ENCODE measurements around the gene GFY. TPM values are rescaled to one million over a fixed set of nuclear protein-coding genes. Genes with fewer than 3 reads are reported as not detected.

The GFY gene
- total RNA-seq, 1 donor from 2014 or later = not detected

DNA sequence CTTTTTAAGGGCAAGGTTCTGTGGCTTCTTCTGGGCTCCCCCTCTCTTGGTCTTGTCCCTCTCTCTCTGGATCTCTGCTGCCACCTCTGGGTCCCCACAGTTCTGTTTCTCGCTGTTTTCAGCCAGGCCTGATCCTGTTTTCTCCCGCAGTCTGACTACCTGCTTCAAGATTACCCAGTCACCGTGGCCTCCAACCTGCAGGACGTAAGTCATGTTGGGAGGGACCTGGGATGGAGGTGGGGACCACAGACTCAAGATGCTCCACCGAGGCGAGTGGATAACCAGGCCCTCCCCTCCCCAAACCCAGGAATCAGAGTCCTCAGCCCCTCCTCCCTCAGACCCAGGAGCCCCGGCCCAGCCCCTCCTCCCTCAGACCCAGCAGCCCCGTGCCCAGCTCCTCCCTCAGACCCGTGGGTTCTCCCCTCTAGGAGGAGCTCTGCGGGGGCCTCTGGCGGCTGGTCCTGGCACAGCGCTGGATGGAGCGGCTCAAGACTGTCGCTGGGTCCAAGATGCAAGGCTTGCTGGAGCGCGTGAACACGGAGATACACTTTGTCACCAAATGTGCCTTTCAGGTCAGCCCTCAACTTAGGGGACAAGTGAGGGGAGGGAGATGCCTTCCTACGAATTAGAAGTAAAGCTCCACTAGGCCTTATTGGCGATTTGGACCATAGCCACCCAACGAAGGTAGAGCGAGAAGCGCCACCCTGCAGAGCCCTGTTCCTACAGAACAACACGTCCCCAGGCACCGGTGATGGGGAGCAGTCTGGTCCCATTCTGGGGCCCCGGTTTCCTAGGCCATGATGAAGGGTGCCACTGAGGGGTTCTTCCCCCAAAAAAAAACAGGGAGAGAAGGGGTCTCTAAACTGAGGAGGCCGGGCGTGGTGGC lies 51.0 kb downstream of the GFY start:
- H3K27me3 ChIP-seq = no peaks in the 10 kb centered on the region
- H3K36me3 ChIP-seq = no peaks in the 10 kb centered on the region
- H3K9me3 ChIP-seq = no peaks in the 10 kb centered on the region
- peak overlapping the region in 1 of 2 donors; percentile 58 for H3K27ac ChIP-seq
- no peak for DNase-seq (ENCODE audit: low spot score in 2 of 2)
- H3K4me1 ChIP-seq = peaks cover 3 to 7% of the 10 kb centered on the region in 2 donors
- no peak overlapping the region for H3K4me3 ChIP-seq
- intact Hi-C loops (cut with DNase I) = no loop called here
- TF ChIP-seq, protein P1, sequence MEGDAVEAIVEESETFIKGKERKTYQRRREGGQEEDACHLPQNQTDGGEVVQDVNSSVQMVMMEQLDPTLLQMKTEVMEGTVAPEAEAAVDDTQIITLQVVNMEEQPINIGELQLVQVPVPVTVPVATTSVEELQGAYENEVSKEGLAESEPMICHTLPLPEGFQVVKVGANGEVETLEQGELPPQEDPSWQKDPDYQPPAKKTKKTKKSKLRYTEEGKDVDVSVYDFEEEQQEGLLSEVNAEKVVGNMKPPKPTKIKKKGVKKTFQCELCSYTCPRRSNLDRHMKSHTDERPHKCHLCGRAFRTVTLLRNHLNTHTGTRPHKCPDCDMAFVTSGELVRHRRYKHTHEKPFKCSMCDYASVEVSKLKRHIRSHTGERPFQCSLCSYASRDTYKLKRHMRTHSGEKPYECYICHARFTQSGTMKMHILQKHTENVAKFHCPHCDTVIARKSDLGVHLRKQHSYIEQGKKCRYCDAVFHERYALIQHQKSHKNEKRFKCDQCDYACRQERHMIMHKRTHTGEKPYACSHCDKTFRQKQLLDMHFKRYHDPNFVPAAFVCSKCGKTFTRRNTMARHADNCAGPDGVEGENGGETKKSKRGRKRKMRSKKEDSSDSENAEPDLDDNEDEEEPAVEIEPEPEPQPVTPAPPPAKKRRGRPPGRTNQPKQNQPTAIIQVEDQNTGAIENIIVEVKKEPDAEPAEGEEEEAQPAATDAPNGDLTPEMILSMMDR (IDR thresholded peaks at IDR 0.05) = peak; percentile 5 to 36 (median 31)

Other genes starting within 250 kb of the GFY start
- 0.85 TPM for gene SLC6A16, start 100.2 kb upstream of the GFY start, total RNA-seq
- 15.6 TPM for gene CD37, start 90.0 kb upstream of the GFY start, total RNA-seq
- 51.4 TPM for gene TEAD2, start 63.0 kb upstream of the GFY start, total RNA-seq
- gene DKKL1, start 61.5 kb upstream of the GFY start, total RNA-seq = not detected
- gene KASH5, start 37.1 kb upstream of the GFY start, total RNA-seq = not detected
- gene PTH2, start 1.9 kb upstream of the GFY start, total RNA-seq = not detected
- 15.4 TPM for gene SLC17A7, start 16.1 kb downstream of the GFY start, total RNA-seq
- gene PIH1D1, start 26.4 kb downstream of the GFY start, total RNA-seq = 177 TPM
- 27.9 TPM for gene ALDH16A1, start 27.8 kb downstream of the GFY start, total RNA-seq
- gene FLT3LG, start 48.8 kb downstream of the GFY start, total RNA-seq = 37.3 TPM
- 2,737 TPM for gene RPL13A, start 62.2 kb downstream of the GFY start, total RNA-seq
- 3,554 TPM for gene RPS11, start 71.0 kb downstream of the GFY start, total RNA-seq
- 264 TPM for gene FCGRT, start 87.3 kb downstream of the GFY start, total RNA-seq
- 116 TPM for gene RCN3, start 102.6 kb downstream of the GFY start, total RNA-seq
- 85.3 TPM for gene NOSIP, start 155.2 kb downstream of the GFY start, total RNA-seq
- not detected for gene PRRG2, start 155.9 kb downstream of the GFY start, total RNA-seq
- 23.6 TPM for gene PRR12, start 165.8 kb downstream of the GFY start, total RNA-seq
- 161 TPM for gene RRAS, start 214.8 kb downstream of the GFY start, total RNA-seq
- 72.2 TPM for gene SCAF1, start 216.8 kb downstream of the GFY start, total RNA-seq
- 75.9 TPM for gene IRF3, start 240.5 kb downstream of the GFY start, total RNA-seq
- gene BCL2L12, start 240.5 kb downstream of the GFY start, total RNA-seq = 0.64 TPM